GM19328 (cell line): Measurements from ENCODE around the gene RHOXF1.
"Not testable (repeated sequence)": the region's sequence is repeated elsewhere in the genome, so short reads cannot be mapped to it uniquely, and the experiment has no call there.

Experiments used
- ATAC-seq: cut with Tn5 transposase; IDR thresholded peaks from one replicate; pipeline ENCODE4 v1.9.1; 2021; ENCODE audit warnings: mild to moderate bottlenecking, moderate library complexity; ENCODE audit not compliant: unreplicated experiment

Gene RHOXF1, protein sequence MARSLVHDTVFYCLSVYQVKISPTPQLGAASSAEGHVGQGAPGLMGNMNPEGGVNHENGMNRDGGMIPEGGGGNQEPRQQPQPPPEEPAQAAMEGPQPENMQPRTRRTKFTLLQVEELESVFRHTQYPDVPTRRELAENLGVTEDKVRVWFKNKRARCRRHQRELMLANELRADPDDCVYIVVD

DNA sequence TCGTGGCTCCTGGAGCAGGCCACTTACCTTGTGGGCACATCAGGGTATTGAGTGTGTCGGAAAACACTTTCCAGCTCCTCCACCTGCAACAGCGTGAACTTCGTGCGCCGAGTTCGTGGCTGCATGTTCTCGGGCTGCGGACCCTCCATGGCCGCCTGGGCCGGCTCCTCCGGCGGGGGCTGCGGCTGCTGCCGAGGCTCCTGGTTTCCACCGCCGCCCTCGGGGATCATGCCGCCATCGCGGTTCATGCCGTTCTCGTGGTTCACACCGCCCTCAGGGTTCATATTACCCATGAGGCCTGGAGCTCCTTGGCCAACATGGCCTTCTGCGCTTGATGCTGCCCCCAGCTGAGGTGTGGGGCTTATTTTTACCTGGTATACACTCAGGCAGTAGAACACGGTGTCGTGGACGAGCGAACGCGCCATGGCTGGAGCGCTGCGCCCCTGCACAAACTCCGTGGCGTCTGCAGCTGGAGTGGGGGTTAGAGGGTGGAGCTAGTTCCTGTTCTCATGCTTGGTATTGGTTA lies at the start of gene RHOXF1:
Gene RHOXF1, minus strand, starts transcription at position 476 of the 526 bp plus-strand sequence. Its CDS starts 51 bp downstream, at position 425.
- ATAC-seq, result no peak

DNA sequence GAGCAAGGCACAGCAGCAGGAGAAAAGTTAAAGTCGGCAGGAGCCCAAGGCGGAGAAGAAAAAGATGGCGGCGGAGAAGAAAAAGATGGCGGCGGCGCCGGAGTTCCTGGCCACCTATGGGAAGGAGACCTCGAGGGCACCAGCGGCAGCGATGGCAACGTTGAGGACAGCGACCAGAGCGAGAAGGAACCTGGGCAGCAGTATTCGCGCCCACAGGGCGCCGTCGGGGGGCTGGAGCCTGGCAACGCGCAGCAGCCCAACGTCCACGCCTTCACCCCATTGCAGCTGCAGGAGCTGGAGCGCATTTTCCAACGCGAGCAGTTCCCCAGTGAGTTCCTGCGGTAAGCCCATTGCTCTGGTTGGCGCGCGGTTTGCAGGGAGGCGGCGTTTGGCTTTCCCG lies 43.4 kb upstream of the RHOXF1 start:
- not testable (repeated sequence) for ATAC-seq

DNA sequence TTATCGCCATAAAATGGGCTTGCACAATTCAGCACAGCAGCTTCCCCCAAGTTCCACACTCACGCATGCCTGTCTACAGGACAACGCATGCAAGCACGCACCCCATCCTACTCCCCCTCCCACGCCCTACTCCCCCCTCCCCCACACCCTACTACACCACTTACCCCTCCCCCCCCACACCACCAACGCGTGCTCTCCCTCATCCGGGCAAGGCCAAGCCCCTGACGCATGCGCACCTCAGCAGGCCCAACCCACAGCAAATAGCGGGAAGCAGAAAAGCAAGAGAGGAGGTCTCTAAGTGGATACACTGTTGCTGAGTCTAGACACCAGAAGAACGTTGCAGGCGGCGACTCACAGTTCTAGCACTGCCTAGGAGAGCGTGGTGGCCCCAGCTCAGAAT lies 42.6 kb upstream of the RHOXF1 start, which contains the start of gene RHOXF2:
Gene RHOXF2, plus strand, starts transcription at position 301 of the 400 bp plus-strand sequence. CDS start 138 bp downstream, outside the sequence.
- ATAC-seq, result not testable (repeated sequence)

DNA sequence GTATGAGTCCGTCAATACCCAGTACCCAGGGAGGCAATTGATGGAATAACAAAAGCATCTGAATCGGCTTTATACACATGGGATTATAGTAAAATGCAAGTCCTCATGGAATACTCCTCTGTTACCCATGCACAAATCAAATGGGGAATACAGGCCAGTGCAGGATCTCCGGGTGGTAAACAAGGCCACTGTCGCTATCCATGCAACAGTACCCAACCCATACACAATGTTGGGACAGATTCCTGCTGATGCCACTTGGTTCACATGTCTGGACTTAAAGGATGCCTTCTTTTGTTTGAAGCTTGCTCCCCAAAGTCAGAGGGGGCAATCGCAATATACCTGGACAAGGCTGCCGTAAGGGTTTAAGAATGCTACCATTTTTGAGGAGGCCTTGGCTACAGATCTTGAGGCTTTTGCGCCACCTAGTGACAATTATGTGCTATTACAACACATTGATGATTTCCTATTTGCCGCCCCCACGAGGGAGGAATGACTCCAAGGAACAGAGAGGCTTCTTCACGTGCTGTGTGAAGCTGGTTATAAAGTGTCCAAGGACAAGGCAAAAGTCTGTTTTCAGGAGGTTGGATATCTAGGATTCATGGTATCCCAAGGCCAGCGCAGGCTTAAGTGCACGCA lies 34.5 kb upstream of the RHOXF1 start:
- ATAC-seq, result not testable (repeated sequence)

DNA sequence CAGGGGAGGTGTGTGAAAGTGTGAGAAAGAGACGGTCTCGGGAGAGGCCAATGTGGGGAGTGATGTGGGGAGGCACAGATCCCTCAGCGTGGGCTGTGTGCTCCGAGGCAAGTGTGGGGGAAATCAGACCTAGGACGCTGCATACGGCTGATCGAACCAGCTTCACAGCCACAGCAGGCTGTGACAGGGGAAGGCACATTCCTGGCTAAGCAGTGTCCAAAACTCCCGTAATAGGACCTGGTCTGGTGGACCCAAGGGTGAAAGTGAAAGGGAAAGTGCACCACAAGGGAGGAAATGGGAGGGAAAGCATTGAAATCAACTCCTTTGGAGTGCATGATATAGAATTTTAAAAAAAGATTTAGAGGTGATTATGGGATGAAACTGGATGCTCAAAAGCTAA lies 31.8 kb upstream of the RHOXF1 start:
- no peak for ATAC-seq

DNA sequence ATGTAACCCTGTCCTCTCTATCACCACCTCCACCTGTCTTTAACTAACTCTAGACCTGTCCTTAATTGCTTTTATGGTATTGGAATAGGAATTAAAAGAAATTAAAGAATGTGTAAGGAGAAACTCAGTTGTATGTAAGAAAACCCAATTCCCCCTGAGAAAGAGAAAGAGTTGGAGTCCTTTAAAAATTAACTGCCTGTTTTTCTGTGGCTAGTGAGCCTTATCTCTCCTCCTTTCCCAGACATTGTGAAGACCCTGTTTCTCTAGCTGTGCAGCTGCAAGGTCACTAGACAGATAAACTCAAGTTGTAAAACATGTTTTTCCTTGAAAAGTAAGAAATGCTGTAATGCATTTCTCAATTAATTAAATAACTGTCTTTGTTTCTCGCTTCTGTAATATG lies 30.6 kb upstream of the RHOXF1 start:
- ATAC-seq, result not testable (repeated sequence)

DNA sequence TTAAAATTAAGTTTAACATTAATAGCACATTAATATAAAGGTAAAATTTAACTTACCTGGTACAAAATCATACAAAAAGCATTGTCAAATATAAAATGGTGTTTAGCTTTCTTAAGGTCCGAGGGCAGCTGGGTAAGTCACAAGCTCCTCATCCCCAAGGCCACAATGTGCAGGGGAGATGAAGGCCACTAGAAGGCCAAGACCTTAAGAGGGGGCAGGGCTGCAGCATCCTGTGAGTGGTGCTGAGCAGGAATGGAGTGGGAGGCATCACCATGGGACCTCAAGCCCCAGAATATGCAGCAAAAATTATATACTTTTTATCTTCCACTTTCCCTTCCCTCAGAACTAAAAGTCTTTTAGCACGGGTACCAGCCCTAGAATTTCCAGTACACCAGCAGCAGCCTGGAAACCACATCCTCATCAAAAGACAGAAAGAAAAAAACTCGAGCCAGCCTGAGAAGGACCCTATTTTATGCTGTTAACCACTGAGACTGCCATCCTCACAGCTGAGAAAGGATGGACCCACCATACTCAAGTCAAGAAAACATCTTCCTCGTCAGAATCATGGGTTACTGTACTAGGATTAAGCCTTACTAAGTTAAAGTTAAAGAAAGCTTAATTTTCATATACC lies 29.7 kb upstream of the RHOXF1 start:
- no peak for ATAC-seq

DNA sequence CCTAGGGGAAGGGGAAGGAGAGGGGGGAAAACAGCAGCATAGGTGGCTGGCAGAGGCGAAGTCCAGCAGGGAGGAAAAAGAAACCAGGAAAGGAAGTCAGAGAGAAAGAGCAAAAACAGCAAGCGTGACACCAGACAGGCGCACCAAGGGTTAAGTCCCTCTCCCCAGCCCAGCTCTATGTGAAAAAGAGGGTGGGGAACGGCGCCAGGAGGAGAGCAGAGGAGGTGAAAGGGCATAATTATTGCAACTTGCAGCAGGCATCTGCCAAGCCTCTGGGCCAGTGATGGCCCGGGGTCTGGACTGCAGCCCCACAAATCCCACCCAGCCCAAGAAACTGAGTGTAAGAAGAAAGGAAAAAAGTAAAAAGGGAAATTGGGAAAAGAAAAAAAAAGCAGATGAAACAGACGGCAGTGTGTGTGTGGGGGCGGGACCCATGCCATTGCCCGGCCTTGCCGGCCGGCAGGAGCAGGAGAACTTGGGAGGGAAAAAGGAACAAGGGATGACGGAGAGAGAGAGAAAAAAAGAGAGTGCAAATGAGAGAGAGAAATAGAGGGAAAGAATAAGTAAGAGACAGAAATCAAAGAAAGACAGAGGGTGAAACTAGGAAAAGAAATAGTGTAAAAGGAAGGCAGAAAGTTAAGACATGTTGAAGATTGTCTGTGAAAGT lies 28.6 kb upstream of the RHOXF1 start:
- ATAC-seq, result no peak

DNA sequence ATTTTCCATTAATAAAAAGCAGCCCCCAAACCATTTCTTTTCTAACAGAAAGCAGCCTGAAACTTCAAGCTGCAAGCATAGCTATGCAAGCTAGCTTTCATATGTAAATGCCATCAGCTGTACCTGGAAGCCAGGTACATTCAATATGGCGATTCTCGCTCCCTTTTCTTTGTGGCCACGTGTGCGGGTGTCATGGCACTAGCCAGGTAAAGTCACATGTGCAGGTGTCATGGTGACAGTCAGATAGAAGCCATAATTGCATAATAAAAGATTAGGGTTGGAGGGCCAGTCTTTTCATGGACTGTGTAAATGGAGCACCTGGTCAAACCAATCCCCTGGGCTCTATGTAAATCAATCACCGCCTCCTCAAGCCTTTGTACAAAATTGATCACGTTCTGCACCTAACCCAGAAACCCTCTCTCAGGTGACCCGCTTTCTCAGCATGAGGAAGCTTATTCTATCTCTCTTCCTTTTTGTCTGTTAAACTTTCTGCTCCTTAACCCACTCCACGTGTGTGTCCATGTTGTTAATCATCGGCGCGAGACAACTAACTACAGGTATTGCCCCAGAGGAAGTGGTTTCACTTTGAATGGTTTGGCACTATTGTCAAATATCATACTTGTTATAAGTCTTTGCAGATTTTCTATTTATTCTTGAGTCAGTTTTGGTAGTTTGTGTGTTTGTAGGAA lies 24.7 kb upstream of the RHOXF1 start:
- ATAC-seq, result no peak

DNA sequence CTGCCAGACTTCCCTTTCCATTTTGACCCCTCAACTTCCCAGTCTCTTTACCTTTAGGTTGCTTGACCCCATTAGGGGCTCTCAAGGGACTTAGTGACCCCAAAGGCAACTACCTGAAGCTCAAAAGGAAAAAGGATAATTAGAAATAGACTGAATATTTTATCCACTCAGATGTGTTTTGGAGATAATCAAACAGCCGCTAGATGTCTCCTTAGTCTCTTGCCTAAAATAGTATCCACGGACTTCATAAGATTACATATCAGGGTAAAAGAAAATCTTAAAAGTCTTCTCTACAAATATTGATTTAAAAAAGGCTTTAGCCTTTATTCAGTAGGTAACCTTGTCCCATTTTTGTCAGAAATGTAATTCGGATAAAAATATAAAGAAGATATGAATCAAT lies 21.7 kb upstream of the RHOXF1 start:
- no peak for ATAC-seq

DNA sequence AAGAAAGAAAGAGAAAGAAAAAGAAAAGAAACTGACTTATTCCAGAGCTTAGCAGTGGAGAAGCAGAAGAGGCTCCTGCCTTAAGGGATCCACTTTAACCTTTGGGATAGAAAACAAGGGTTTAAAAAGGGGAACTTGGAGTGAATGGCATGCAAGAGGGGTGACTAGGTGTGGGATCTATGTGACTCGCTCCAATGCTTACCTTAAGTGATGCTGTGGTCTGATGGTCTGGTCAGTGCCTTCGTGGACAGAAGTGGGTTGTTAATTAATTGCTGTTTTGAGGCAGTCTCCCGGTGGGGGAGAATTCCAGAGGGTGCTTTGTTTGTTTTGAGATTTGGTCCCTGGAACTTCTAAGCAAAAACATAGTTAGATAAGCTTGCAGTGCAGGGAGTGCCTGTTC lies 21.1 kb upstream of the RHOXF1 start:
- no peak for ATAC-seq

DNA sequence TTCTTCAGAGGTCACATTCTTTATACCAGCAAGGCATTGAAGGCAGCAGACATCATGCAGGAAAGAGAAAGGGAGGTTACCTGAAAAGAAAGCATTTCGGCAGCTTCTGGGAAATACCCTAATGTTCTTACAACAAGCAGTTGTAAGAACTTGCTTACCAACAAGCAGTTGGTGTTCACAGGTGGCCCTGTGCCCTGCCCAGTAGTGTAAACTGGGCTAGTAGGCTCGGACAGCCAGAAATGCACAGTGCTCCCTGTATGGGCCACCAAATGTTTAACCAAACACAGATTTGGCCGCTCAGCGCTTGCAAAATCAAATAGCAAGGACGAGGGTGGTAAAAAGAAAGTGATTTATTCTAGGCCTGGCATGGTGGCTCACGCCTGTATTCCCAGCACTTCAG lies 20.4 kb upstream of the RHOXF1 start:
- ATAC-seq, result no peak

DNA sequence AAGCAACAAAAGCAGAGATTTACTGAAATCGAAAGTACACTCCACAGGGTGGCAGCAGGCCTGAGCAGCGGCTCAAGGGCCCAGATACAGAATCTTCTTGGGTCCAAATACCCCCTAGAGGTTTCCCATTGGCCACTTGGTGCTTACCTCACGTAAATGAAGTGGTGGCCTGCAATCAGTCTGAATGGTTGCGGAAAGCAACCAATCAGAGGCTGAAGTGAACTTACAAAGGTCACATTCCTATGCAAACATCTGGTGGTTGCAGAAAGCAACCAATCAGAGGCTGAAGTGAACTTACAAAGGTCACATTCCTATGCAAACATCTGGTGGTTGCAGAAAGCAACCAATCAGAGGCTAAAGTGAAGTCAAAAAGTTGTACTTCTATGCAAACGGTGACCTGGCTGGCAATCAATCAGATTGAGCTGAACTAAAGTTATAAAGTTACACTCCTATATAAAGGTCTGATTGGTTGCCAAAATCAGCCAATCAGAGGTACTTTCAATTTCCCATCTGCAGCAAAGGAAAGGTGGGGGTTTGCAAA lies 12.7 kb upstream of the RHOXF1 start:
- not testable (repeated sequence) for ATAC-seq

DNA sequence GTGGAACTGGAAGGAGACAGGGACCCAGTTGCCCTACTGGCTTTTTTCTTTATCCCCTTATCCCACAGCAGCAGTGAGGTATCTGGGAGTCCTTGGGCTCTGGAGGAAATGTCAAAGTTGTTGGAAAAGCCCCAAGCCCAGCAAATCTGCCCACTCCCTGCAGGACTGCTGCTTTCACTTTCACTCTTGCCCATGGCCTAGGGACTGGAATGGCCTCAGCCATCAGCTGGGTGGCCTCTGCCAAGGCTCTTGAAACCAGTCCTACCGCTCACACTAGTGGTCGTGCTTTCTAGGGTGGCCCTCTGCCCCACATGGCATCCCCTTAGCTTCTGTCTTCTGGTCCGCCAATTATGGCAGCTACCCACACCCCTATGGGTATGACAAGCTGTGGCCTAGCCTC lies 9.7 kb upstream of the RHOXF1 start:
- ATAC-seq, result no peak

DNA sequence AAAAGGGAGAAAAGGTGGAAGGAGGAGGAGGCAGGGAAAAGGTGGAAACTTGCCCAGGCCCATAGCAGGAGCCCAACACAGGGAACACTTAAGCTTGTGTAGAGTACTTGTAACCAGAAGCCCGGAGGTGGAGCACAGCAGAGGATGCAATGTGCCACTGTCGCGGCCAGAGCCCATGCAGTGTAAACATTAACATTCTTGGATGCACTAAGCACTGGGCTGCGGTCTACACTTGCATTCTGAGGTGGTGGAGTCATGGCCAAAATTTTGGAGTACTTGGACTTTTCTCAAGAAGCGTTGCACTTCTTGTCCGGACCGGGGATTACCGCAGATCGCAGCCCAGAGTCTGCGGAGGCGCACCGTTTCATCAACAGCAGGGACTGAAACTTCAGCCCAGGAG lies 4.5 kb upstream of the RHOXF1 start:
- no peak for ATAC-seq

DNA sequence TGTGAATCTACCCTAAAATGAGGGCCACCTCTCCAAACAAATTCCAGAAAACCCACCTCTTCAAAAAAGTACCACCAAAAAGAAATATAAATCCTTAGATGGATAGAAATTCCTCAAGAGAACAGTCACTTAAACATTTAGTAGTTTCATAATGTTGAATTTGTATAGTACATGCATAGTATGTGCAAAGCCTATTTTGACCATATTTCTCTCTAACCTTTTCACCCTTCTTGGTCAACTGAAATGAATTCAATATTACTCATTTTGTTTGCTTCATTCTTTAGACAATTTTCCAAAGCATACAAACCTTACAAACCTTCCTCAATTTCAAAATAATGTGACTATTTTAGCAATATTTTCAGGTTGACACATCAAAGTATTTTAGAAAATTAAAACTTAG lies 4.1 kb downstream of the RHOXF1 start:
- ATAC-seq, result no peak

DNA sequence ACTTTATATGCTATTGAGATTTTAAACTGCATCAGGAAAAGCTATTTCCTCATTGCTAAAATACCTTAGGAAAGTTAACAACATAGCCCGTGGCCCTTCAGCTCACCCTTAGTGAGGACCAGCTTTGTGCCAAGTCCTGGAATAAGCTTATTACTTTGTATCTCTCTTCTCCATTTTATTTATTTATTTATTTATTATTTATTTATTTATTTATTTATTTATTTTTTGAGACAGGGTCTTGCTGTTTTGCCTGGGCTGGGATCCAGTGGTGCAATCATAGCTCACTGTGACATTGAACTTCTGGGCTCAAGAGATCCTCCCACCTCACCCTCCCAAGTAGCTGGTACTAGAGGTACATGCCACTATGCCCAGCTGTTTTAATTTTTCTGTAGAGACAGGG lies 6.3 kb downstream of the RHOXF1 start:
- no peak for ATAC-seq

DNA sequence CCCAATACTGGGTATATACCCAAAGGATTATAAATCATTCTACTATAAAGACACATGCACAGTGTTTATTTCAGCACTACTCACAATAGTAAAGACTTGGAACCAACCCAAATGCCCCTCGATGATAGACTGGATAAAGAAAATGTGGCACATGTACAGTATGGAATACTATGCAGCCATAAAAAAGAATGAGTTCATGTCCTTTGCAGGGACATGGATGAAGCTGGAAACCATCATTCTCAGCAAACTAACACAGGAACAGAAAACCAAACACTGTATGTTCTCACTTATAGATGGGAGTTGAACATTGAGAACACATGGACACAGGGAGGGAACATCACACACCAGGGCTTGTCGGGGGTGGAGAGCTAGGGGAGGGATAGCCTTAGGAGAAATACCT lies 11.0 kb downstream of the RHOXF1 start:
- not testable (repeated sequence) for ATAC-seq

DNA sequence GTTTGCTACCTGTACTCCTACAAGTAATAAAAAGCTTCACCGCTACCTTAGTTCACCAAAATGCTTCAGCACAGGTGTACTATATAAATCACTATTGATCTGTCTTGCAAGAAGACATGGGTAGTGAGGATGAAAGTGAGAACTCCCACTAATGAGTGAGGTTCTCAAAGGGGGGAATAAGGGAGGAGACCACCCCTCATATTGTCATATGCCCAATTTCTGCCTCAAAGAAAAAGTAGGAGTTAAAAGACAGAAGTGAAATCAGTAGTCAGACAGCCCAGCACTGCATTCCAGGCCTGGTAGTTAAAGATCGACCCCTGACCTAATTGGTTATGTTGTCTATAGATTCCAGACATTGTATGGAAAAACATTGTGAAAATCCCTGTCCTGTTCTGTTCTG lies 14.7 kb downstream of the RHOXF1 start:
- ATAC-seq, result not testable (repeated sequence)

DNA sequence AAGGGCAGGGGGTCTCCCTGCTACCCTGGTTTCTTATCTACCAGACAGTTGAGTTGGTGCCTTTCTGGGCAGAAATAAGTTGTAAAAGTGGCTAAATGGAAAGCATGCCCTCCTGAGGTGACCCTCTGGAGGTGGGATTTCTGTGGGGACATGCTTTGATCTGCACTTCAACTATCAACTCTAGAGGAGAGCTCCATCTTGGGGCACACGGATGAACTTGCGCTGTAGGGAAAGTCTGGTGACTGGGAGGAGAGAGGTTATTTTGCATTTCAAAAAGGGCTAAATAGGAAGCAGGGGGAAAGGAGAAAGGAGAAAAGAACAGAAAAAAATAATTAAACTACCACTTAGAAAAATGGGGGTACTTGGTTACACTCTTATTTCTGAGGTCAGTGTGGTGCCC lies 25.5 kb downstream of the RHOXF1 start:
- ATAC-seq, result no peak
